Activated naive CD4-positive, alpha-beta T cell treated with anti-CD3 and anti-CD28 coated beads, Interleukin-2, amount 50 U/mL, for 24 hours (primary cell): ENCODE measurements around the gene LIF.
A peak's percentile ranks its signal among the peaks of the same experiment; 100 is the strongest.
"Not testable (repeated sequence)": the region's sequence is repeated elsewhere in the genome, so short reads cannot be mapped to it uniquely, and the experiment has no call there.

Experiments
- H3K27ac Mint-ChIP-seq: one replicate; pipeline ENCODE4 v1.8.0; 2021; ENCODE audit warnings: mild to moderate bottlenecking, mixed read lengths
- H3K27me3 Mint-ChIP-seq: one replicate; pipeline ENCODE4 v1.8.0; 2021; ENCODE audit warnings: mixed read lengths
- H3K36me3 Mint-ChIP-seq: one replicate; pipeline ENCODE4 v1.8.0; 2021; ENCODE audit warnings: mixed read lengths
- H3K4me1 Mint-ChIP-seq: one replicate; pipeline ENCODE4 v1.8.0; 2021; ENCODE audit warnings: mixed read lengths
- H3K4me3 Mint-ChIP-seq: one replicate; pipeline ENCODE4 v1.8.0; 2021; ENCODE audit warnings: mild to moderate bottlenecking, mixed read lengths
- H3K9me3 Mint-ChIP-seq: one replicate; pipeline ENCODE4 v1.8.0; 2021; ENCODE audit warnings: mixed read lengths

Gene LIF

DNA sequence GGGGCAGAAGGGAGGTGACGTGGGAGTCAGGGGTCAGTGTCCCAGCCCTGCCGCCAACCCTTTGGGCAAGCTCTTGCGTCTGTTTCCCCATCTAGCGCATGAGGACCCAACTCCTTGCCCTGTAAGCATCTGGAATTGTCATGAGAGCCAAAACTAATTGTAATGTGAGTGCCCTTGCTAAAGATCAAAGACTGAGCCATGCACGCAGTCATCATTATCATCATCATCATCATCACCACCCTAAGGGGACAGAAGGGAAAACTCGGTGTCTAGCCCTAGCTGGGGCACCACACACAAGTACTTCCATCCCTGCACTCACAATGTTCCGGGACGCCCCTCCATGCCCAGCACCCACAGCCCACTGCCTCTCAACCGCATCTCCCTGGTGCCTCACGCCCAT lies 2.5 kb downstream of the LIF start:
- Mint-ChIP-seq H3K27me3 (no peaks in the 10 kb centered on the region), H3K4me1 (peaks cover 38% of the 10 kb centered on the region), H3K4me3 (peak overlapping the region; percentile 98), H3K9me3 (no peaks in the 10 kb centered on the region), H3K27ac (peak overlapping the region; percentile 94), H3K36me3 (peaks cover 11% of the 10 kb centered on the region)

GRCh38 chr22:30243661-30244060 lies 2.9 kb downstream of the LIF start:
- H3K36me3 Mint-ChIP-seq, result peaks cover 11% of the 10 kb centered on the region
- H3K27ac Mint-ChIP-seq, result no peak overlapping the region
- H3K27me3 Mint-ChIP-seq, result no peaks in the 10 kb centered on the region
- peaks cover 36% of the 10 kb centered on the region for H3K4me1 Mint-ChIP-seq
- no peaks in the 10 kb centered on the region for H3K9me3 Mint-ChIP-seq
- peak overlapping the region; percentile 98 for H3K4me3 Mint-ChIP-seq

DNA sequence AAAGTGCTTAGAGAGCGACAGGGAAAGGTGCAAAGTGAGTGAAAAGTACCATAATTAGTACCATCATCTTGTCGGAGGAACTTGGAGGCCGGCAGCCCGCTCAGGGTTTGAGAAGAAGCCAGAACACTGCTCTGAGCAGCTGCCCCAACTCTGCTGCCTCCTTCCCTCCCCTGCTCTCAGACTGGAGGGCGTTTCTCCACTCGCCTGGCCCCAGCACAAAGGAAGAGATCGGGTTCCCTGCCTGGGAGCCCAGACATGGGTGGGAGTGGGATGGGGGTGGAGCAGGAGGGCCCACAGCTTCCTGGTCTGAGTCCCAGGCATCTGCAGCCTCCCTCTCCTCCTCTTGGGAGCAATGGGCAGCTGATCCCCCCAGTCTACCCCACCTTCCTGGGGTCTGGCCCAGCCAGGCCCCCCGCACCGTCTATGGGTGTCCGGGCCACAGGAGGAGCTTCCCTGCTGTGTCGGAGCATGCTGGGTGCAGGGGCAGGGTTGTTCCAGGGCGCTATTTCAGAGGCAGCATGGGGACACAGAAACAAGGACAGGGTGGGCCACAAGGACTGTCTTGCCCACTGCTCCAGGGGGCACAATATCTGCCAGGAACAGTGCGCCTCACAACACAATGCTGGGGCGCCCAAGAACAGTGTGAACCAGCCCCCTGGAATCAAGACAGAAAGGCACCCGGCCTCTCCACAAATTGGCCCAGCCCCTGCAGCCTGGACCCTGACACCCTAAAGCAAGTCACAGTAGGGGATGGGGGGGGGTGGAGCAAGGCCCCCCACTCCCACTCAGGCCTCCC lies 4.8 kb downstream of the LIF start:
- Mint-ChIP-seq H3K27ac (no peak overlapping the region), H3K9me3 (no peaks in the 10 kb centered on the region), H3K27me3 (no peaks in the 10 kb centered on the region), H3K4me1 (peaks cover 19% of the 10 kb centered on the region), H3K36me3 (peaks cover 11% of the 10 kb centered on the region), H3K4me3 (peak overlapping the region; percentile 7)

DNA sequence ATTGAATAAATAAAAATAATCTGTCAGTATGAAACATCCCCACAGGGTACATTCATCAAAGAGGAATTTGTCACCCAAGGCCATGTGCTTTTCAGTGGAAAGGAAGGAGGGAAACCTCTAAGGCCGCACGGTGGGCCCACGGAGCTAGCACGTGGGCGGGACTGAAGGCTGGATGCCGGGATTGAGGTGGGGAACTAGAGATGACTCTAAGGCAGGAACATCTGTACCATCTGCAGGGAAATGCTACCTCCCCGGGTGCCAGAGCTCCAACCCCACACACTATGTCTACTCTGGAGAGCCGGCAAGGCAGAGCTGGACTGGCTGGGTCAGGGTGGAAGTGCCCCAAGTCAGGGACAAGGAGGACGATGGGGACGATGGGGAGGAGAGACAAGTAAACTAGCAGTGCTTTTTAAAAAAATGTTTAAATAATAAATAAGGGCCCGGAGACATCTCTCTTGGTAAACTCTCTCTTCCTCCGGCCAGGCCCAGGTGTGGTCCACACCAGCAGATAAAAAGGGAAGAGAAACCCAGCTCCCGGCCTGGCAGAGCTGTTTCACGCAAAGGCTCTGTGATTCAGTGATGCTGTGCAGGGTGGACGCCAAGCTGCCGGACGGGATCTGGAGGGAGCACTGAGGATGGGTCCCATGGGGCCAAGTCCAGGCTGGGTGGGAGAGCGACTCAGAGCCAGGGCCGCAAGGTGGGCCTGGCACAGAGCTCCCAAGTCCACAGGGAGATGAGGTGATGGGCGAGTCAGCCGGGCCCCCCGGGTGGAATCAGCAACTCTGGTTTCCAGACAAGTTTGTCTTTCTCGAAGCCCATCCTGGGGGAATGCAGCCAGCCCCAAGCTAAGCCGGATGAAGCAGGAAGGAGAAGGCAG lies 5.8 kb downstream of the LIF start:
- H3K36me3 Mint-ChIP-seq, result peaks cover 11% of the 10 kb centered on the region
- no peaks in the 10 kb centered on the region for H3K27me3 Mint-ChIP-seq
- H3K27ac Mint-ChIP-seq, result peak overlapping the region; percentile 62
- no peaks in the 10 kb centered on the region for H3K9me3 Mint-ChIP-seq
- no peak overlapping the region for H3K4me3 Mint-ChIP-seq
- H3K4me1 Mint-ChIP-seq, result peaks cover 16% of the 10 kb centered on the region

DNA sequence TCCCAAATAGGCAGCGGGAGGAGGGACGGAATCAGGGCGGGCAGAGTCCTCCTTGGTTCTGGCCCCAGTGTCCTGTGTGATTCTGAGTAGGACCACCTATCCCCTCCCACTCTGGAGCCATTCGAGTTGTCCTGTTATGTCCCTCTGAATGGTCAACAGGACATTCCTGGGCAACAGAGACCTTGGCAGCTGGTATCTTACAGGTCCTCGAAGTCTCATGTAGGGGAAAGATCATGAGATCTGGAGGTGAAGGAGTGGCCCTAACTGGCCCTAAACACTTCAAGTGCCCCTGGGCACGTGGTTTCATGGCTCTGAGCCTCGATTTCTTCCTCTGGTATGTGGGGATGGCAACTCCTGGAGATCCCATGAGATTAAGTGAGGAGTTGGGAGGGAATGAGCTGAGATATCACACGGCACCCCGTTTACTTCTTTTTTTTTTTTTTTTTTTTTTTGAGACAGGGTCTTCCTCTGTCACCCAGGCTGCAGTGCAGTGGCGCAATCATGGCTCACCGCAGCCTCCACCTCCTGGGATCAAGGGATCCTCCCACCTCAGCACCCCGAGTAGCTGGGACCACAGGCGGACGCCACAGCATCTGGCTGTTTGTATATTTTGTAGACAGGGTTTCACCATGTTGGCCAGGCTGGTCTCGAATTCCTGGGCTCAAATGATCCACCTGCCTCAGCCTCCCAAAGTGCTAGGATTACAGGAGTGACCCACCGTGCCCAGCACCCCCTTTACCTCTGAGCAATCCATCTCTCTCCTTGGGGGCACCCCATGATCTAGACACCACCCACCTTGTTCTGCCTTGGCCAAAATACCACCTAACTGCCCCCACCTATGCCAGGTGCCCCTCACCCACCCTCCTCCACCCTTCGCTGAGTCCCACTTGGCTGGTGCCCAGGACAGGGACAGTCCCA lies 6.8 kb downstream of the LIF start:
- Mint-ChIP-seq H3K4me3 (no peak overlapping the region), H3K9me3 (no peaks in the 10 kb centered on the region), H3K27ac (no peak overlapping the region), H3K4me1 (peaks cover 10% of the 10 kb centered on the region), H3K36me3 (peaks cover 11% of the 10 kb centered on the region), H3K27me3 (no peaks in the 10 kb centered on the region)

- Mint-ChIP-seq H3K36me3 (peaks cover 4% of the 10 kb centered on the region), H3K9me3 (no peaks in the 10 kb centered on the region), H3K27ac (no peak overlapping the region), H3K4me1 (peaks cover 3% of the 10 kb centered on the region), H3K27me3 (no peaks in the 10 kb centered on the region), H3K4me3 (no peak overlapping the region)
Measured at GRCh38 chr22:30238661-30239487, 7.7 kb downstream of the LIF start.

GRCh38 chr22:30238136-30238535 lies 8.4 kb downstream of the LIF start:
- Mint-ChIP-seq H3K4me1 (peaks cover 3% of the 10 kb centered on the region), H3K27me3 (no peaks in the 10 kb centered on the region), H3K4me3 (no peak overlapping the region), H3K27ac (no peak overlapping the region), H3K9me3 (no peaks in the 10 kb centered on the region), H3K36me3 (peaks cover 3% of the 10 kb centered on the region)

DNA sequence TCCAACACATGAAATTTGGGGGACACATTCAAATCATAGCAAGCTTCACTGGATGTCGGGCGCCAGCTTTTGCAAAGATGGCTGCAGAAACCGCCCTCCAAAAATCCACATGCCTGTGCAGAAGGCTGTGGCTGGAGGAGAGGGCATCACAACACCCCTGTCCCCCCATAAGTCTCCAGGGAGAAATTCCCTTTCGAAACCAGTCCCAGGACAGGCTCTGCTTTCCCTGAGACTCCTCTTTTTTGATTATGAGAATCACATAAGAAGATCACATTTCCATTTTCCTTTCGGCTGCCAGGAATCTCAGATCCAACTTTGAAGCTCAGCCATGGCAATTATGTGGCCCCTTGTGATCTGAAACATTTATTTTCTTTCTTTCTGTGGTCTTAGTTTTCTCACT lies 9.7 kb downstream of the LIF start:
- Mint-ChIP-seq H3K36me3 (no peaks in the 10 kb centered on the region), H3K9me3 (no peaks in the 10 kb centered on the region), H3K27ac (no peak overlapping the region), H3K4me3 (no peak overlapping the region), H3K4me1 (no peaks in the 10 kb centered on the region), H3K27me3 (no peaks in the 10 kb centered on the region)

GRCh38 chr22:30235687-30236170 lies 10.8 kb downstream of the LIF start:
- H3K4me1 Mint-ChIP-seq, result no peaks in the 10 kb centered on the region
- H3K4me3 Mint-ChIP-seq, result no peak overlapping the region
- H3K27me3 Mint-ChIP-seq, result no peaks in the 10 kb centered on the region
- no peaks in the 10 kb centered on the region for H3K36me3 Mint-ChIP-seq
- H3K27ac Mint-ChIP-seq, result no peak overlapping the region
- H3K9me3 Mint-ChIP-seq, result no peaks in the 10 kb centered on the region

- H3K4me1 Mint-ChIP-seq, result no peaks in the 10 kb centered on the region
- no peaks in the 10 kb centered on the region for H3K9me3 Mint-ChIP-seq
- H3K27ac Mint-ChIP-seq, result no peak overlapping the region
- no peak overlapping the region for H3K4me3 Mint-ChIP-seq
- H3K27me3 Mint-ChIP-seq, result no peaks in the 10 kb centered on the region
- H3K36me3 Mint-ChIP-seq, result no peaks in the 10 kb centered on the region
Measured at GRCh38 chr22:30234786-30235470, 11.6 kb downstream of the LIF start.

GRCh38 chr22:30234325-30234724 lies 12.2 kb downstream of the LIF start:
- not testable (repeated sequence) for H3K36me3 Mint-ChIP-seq, H3K27ac Mint-ChIP-seq, H3K9me3 Mint-ChIP-seq, H3K4me1 Mint-ChIP-seq, H3K4me3 Mint-ChIP-seq, H3K27me3 Mint-ChIP-seq

DNA sequence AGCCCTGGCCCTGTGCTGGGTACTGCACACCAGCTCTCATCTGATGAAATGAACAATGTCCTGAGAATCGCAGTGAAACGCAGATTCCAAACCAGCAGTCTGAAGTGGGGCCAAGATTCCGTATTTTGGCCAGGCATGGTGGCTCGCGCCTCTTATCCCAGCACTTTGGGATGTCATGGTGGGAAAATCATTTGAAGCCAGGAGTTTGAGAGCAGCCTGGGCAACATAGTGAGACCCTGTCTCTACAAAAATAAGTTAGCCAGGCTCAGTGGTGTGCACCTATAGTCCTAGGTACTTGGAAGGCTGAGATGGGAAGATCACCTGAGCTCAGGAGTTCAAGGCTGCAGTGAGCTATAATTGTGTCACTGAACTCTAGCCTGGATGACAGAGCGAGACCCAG lies 13.0 kb downstream of the LIF start:
- H3K27ac Mint-ChIP-seq, result no peak overlapping the region
- no peak overlapping the region for H3K4me3 Mint-ChIP-seq
- peaks cover 2% of the 10 kb centered on the region for H3K4me1 Mint-ChIP-seq
- H3K27me3 Mint-ChIP-seq, result no peaks in the 10 kb centered on the region
- H3K9me3 Mint-ChIP-seq, result no peaks in the 10 kb centered on the region
- H3K36me3 Mint-ChIP-seq, result no peaks in the 10 kb centered on the region

DNA sequence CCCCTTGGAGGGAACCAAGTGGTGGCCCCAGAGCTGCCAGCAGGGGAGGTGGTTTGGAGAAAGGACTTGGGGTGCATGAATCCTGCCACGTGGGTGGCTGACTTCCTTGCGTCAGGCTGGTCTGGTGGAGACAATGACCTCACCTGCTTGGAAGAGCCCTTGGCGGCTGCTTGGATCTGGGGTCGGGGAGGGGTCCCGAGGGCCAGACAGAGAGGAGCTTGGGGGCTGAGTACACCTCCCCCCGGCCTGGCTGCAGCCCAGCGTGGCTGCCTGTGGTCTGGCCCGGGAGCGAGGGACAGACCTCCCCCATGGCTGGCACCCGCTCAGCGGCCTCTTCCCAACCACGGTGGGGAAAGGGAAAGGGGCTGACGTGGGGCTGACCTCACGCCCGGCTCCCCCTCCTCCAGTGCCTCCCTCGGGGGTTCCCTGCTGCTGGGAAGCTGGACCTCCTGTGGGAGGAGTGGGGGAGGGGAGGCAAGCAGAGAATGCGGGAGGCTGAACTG lies 13.8 kb downstream of the LIF start:
- no peaks in the 10 kb centered on the region for H3K9me3 Mint-ChIP-seq
- H3K4me3 Mint-ChIP-seq, result no peak overlapping the region
- no peaks in the 10 kb centered on the region for H3K27me3 Mint-ChIP-seq
- no peaks in the 10 kb centered on the region for H3K36me3 Mint-ChIP-seq
- H3K4me1 Mint-ChIP-seq, result peaks cover 7% of the 10 kb centered on the region
- H3K27ac Mint-ChIP-seq, result no peak overlapping the region

- Mint-ChIP-seq H3K4me1 (peaks cover 22% of the 10 kb centered on the region), H3K9me3 (no peaks in the 10 kb centered on the region), H3K4me3 (no peak overlapping the region), H3K36me3 (no peaks in the 10 kb centered on the region), H3K27me3 (no peaks in the 10 kb centered on the region), H3K27ac (no peak overlapping the region)
Measured at GRCh38 chr22:30230787-30231461, 15.6 kb downstream of the LIF start.
